ENCODE results near the gene PHF11. TPM values are rescaled to one million over a fixed set of nuclear protein-coding genes. Genes with fewer than 3 reads are reported as not detected.

The PHF11 gene
- total RNA-seq, 2 donors from 2014 or later = 22.7 to 30.1 TPM

DNA sequence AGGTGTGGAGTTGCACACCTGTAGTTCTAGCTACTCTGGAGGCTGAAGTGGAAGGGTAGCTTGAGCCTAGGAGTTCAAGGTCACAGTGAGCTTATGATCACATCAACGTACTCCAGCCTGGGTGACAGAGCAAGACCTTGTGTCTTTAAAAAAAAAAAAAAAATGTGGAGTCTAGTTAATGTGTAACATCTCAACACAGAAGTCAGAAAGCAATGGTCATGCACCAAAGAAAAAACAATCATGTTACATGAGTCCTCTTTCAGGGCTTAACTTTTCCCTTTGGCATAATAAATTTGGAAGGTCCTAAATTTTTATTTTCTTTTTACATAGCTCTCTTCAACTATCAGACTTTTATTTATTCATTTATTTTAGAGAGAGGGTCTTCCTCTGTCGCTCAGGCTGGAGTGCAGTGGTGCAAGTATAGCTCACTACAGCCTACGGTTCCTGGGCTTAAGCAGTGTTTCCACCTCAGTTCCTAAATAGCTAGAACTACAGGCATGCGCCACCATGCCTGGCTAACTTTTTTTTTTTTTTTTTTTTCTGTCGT is 29.4 kb upstream of the PHF11 start:
- DNase-seq (peak in 1 of 4 donors; percentile 48), ATAC-seq (peak; percentile 83)
- Histone ChIP-seq H3K9me3 (no peaks in the 10 kb centered on the region), H3K27ac (peak overlapping the region in 3 of 4 donors; percentile 47 to 78 (median 63)), H3K36me3 (replicated peaks in 1 of 2; ENCODE audit: insufficient read depth in 1 of 2, low read depth in 2 of 2) (peaks cover 0 to 2% of the 10 kb centered on the region in 2 donors), H3K27me3 (no peaks in the 10 kb centered on the region), H3K4me1 (peaks cover 31% of the 10 kb centered on the region), H3K4me3 (no peak overlapping the region)
- 18 to 36% methylated on average over 5 of the region's 5 CpGs for WGBS, 2 donors
- intact Hi-C loops (cut with DNase I) = no loop called here
- no peak for TF ChIP-seq POLR2A (IDR thresholded peaks at IDR 0.05)
- TF ChIP-seq, protein P1, sequence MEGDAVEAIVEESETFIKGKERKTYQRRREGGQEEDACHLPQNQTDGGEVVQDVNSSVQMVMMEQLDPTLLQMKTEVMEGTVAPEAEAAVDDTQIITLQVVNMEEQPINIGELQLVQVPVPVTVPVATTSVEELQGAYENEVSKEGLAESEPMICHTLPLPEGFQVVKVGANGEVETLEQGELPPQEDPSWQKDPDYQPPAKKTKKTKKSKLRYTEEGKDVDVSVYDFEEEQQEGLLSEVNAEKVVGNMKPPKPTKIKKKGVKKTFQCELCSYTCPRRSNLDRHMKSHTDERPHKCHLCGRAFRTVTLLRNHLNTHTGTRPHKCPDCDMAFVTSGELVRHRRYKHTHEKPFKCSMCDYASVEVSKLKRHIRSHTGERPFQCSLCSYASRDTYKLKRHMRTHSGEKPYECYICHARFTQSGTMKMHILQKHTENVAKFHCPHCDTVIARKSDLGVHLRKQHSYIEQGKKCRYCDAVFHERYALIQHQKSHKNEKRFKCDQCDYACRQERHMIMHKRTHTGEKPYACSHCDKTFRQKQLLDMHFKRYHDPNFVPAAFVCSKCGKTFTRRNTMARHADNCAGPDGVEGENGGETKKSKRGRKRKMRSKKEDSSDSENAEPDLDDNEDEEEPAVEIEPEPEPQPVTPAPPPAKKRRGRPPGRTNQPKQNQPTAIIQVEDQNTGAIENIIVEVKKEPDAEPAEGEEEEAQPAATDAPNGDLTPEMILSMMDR (IDR thresholded peaks at IDR 0.05) = no peak

DNA sequence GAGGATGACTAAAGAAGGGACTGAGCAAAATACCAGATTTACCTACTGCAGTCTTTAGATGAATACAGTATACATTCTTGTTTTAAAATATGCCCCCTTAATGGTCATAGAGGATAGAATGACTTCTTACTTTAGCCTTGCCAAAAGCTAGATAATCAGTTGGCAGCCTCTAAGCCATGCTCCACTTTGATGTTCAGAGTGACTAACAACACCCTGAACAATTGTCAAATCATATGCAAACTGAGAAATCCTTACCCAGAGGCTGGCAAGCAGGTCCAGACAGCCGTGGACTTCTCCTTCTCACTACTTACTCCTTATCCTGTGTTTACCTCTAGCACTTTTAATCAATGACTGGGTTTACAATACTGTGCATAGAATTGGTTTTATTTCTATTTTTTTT is 23.6 kb upstream of the PHF11 start:
- Histone ChIP-seq H3K27ac (no peak overlapping the region), H3K27me3 (no peaks in the 10 kb centered on the region), H3K4me1 (peaks cover 3% of the 10 kb centered on the region), H3K9me3 (no peaks in the 10 kb centered on the region), H3K4me3 (no peak overlapping the region), H3K36me3 (replicated peaks in 1 of 2; ENCODE audit: insufficient read depth in 1 of 2, low read depth in 2 of 2) (peaks cover 0 to 8% of the 10 kb centered on the region in 2 donors)
- DNase-seq (no peak), ATAC-seq (no peak)
- intact Hi-C loops (cut with DNase I) = no loop called here
- no peak for TF ChIP-seq POLR2A (IDR thresholded peaks at IDR 0.05)
- WGBS, 2 donors = 32 to 55% methylated on average over 1 of the region's 1 CpG

DNA sequence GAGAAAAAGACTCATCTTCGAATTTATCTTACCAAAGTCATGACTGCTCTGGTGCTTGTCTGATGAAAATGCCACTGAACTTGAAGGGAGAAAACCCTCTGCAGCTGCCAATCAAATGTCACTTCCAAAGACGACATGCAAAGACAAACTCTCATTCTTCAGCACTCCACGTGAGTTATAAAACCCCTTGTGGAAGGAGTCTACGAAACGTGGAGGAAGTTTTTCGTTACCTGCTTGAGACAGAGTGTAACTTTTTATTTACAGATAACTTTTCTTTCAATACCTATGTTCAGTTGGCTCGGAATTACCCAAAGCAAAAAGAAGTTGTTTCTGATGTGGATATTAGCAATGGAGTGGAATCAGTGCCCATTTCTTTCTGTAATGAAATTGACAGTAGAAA is 19.2 kb upstream of the PHF11 start:
- intact Hi-C loops (cut with DNase I) = no loop called here
- TF ChIP-seq, protein P1 (IDR thresholded peaks at IDR 0.05) = no peak
- no peak for TF ChIP-seq POLR2A (IDR thresholded peaks at IDR 0.05)
- peaks cover 0 to 10% of the 10 kb centered on the region in 2 donors for H3K36me3 ChIP-seq (replicated peaks in 1 of 2; ENCODE audit: insufficient read depth in 1 of 2, low read depth in 2 of 2)

DNA sequence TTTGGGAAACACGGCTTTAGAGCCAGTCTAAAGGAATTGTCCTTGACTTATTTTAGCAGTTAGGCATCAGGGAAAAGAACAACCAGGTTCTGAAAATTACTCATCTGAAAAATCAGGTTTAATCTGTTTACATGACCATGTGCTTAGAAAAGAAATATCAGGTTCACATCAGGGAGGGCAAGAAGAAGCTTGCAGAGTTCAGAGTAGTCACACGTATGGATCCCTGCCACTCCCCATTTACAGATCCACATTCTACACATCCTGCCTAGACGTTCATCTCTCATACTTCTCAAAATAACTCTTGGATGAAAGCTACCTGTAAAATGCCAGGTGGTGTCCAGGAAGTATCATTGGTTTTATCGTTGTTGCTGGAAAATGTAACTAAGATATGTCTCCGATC is 14.0 kb upstream of the PHF11 start:
- Histone ChIP-seq H3K27ac (no peak overlapping the region), H3K4me3 (no peak overlapping the region), H3K9me3 (no peaks in the 10 kb centered on the region), H3K36me3 (replicated peaks in 1 of 2; ENCODE audit: insufficient read depth in 1 of 2, low read depth in 2 of 2) (peaks cover 2 to 9% of the 10 kb centered on the region in 2 donors), H3K4me1 (no peaks in the 10 kb centered on the region), H3K27me3 (no peaks in the 10 kb centered on the region)
- no peak for TF ChIP-seq POLR2A (IDR thresholded peaks at IDR 0.05)
- TF ChIP-seq, protein P1 (IDR thresholded peaks at IDR 0.05) = no peak
- 62 to 78% methylated on average over 5 of the region's 5 CpGs for WGBS, 2 donors
- intact Hi-C loops (cut with DNase I) = no loop called here
- DNase-seq (no peak), ATAC-seq (no peak)

More for the DNA sequence above, 19.2 kb upstream of the PHF11 start:
- Histone ChIP-seq H3K9me3 (no peaks in the 10 kb centered on the region), H3K27me3 (no peaks in the 10 kb centered on the region), H3K4me3 (no peak overlapping the region), H3K27ac (no peak overlapping the region), H3K4me1 (no peaks in the 10 kb centered on the region)
- WGBS, 2 donors = 90 to 93% methylated on average over 7 of the region's 7 CpGs
- no peak for DNase-seq
- ATAC-seq = no peak

DNA sequence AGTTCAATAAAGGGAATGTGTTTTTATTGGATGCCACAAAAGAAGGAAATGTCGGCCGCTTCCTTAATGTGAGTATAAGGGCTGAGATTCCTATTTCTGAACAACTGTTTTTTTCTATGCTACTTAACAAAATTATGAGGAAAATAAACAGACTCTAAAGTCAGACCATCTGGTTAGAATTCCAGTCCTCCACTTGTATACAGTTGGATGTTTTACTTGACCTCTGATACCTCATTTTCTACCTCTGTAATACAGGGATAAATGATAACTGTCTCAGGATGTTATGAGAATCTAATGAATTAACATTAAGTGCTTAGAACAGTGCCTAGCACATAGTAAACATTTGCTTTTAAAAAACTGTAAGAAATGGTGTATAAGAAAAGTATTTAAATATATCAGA is 7.2 kb upstream of the PHF11 start:
- Histone ChIP-seq H3K4me1 (no peaks in the 10 kb centered on the region), H3K36me3 (replicated peaks in 1 of 2; ENCODE audit: insufficient read depth in 1 of 2, low read depth in 2 of 2) (peaks cover 0 to 4% of the 10 kb centered on the region in 2 donors), H3K4me3 (no peak overlapping the region), H3K27ac (no peak overlapping the region), H3K9me3 (no peaks in the 10 kb centered on the region), H3K27me3 (no peaks in the 10 kb centered on the region)
- intact Hi-C loops (cut with DNase I) = no loop called here
- no peak for TF ChIP-seq POLR2A (IDR thresholded peaks at IDR 0.05)
- TF ChIP-seq, protein P1 (IDR thresholded peaks at IDR 0.05) = no peak
- WGBS, 2 donors = 94 to 95% methylated on average over 2 of the region's 2 CpGs
- no peak for ATAC-seq
- no peak for DNase-seq
